NB4 (cell line): ENCODE data around the gene MYMK.

Experiments
- DNase-seq: peaks from one replicate; pipeline ENCODE4 v3.0.0; 2010; ENCODE audit warnings: low read depth
- H3K4me3 ChIP-seq: one replicate; pipeline ENCODE4 v1.5.1; 2011; ENCODE audit warnings: mild to moderate bottlenecking, low read depth, low read length, moderate library complexity
- MYC ChIP-seq: IDR thresholded peaks from 2 replicates; pipeline ENCODE4 v1.6.1; 2011; ENCODE audit warnings: low read depth, low read length
- POLR2A ChIP-seq: IDR thresholded peaks from 2 replicates; pipeline ENCODE4 v1.6.1; 2011; ENCODE audit warnings: mild to moderate bottlenecking; ENCODE audit not compliant: insufficient read length; ENCODE audit errors: extremely low read depth
- TF ChIP-seq, protein P1 (sequence below): IDR thresholded peaks from 2 replicates; pipeline ENCODE4 v1.6.1; 2011; ENCODE audit warnings: low read depth, low read length
- TF ChIP-seq, protein P2 (sequence below): IDR thresholded peaks from one replicate; pipeline ENCODE4 v1.5.1; 2012; ENCODE audit warnings: low read depth, low read length

The MYMK gene

DNA sequence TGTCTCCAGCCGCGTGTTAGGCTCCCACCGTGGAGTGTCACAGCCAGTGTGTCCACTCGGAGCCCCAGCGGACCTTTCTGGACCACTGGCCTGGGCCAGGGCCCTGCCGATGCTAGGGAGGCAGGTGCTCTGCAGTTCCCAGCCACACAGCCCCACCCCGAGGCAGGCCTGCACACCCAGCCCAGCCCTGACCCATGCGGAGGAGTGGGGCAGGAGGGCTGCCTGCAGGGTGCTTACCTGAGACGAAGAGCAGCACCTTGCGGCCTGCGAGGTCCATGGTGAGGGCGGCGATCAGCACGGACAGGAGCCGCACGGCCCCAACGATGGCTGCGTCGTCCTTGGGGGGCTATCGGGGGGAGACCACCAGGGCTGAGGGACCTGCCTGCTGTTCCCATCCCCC, 51.0 kb downstream of the MYMK start:
- no peak overlapping the region for H3K4me3 ChIP-seq

DNA sequence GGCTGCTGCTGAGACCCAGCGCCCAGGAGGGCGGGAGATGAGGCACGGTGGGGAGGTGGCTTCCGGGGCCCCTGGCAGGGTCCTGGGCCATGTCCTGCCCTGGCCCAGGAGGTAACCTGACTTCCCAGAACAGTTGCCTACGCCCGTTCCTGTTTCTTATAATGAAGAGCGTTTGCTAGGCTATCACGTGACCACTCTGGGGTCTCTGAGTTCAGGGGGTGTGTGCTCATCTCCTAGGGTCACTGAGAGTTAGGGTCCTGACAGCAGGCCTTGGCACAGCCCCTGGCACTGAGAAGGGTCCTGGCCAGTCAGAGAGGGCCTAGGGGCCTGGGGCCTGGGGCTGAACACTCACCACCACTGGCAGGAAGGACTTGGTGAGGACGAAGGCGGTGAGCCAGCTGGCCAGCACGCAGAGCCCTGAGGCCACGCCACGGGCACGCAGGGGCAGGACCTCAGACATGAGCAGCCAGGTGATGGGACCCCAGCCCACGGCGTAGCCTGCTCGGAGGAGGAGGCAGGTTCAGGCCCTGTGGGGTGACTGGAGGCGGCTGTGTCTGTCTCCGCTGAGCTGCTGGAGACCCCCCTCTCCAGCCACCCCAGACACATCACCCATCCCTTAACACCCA, 51.9 kb downstream of the MYMK start:
- no peak overlapping the region for H3K4me3 ChIP-seq
- no peak for DNase-seq
- TF ChIP-seq MYC (no peak), POLR2A (no peak)
- TF ChIP-seq, protein P1, sequence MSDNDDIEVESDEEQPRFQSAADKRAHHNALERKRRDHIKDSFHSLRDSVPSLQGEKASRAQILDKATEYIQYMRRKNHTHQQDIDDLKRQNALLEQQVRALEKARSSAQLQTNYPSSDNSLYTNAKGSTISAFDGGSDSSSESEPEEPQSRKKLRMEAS: no peak

More for the DNA sequence above, 51.0 kb downstream of the MYMK start:
- no peak for DNase-seq
- TF ChIP-seq POLR2A: no peak
- TF ChIP-seq MYC: no peak
- TF ChIP-seq, protein P2, sequence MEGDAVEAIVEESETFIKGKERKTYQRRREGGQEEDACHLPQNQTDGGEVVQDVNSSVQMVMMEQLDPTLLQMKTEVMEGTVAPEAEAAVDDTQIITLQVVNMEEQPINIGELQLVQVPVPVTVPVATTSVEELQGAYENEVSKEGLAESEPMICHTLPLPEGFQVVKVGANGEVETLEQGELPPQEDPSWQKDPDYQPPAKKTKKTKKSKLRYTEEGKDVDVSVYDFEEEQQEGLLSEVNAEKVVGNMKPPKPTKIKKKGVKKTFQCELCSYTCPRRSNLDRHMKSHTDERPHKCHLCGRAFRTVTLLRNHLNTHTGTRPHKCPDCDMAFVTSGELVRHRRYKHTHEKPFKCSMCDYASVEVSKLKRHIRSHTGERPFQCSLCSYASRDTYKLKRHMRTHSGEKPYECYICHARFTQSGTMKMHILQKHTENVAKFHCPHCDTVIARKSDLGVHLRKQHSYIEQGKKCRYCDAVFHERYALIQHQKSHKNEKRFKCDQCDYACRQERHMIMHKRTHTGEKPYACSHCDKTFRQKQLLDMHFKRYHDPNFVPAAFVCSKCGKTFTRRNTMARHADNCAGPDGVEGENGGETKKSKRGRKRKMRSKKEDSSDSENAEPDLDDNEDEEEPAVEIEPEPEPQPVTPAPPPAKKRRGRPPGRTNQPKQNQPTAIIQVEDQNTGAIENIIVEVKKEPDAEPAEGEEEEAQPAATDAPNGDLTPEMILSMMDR: no peak
- TF ChIP-seq, protein P1: no peak

DNA sequence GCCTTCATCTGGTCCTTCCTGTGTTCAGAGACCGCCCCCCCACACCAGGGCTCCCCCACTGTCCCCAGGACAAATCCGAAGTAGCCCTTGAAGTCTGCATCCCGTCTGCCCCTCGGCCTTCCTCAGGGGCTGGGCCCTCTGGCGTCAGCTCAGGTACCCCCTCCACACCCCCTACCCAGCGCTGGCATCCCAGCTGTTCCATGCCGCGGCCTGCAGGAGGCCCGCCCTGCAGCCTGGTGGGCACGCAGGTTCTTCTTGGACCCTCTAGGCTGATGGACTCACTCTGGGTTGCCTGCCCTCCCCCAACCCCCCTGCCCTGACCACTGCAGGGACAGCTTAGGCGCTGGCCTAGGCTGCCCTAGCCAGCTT, 52.5 kb downstream of the MYMK start:
- H3K4me3 ChIP-seq: no peak overlapping the region
- no peak for TF ChIP-seq POLR2A
- no peak for TF ChIP-seq MYC
- TF ChIP-seq, protein P1: no peak
- TF ChIP-seq, protein P2: no peak

DNA sequence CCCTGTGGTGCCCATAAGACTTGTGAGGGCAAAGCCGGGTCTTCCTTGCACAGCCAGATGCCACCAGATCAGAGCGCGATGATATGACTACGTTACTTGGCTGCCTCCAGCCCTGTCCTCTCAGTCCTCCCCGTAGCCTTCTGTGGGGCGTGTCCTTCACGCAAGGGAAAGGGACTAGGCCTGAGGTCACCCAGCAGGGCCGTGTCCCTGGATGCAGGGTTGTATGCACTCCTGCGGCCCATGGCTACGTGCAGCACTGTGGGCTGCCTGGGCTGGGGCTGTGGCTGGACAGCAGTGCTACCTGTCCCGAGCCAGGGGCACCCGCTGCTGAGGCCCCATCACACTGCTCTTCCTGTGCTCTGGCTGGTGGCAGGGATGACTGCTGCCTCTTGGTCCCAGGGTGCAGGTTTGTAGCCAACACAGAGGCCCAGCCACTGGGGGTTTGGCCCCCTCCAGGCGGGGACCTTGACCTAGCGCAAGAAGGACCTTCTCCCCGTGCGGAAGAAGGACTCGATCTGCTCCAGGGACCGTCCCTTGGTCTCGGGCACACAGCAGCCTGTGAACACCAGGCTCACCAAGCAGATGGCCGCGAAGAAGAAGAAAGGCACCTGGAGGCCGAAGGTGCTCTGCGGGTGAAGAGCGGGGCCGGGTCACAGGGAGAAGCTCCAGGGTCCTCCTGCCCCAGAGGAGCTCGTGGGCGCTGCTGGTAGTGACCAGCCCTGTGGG, 53.0 kb downstream of the MYMK start:
- no peak overlapping the region for H3K4me3 ChIP-seq

More for the DNA sequence above, 52.5 kb downstream of the MYMK start:
- no peak for DNase-seq

DNA sequence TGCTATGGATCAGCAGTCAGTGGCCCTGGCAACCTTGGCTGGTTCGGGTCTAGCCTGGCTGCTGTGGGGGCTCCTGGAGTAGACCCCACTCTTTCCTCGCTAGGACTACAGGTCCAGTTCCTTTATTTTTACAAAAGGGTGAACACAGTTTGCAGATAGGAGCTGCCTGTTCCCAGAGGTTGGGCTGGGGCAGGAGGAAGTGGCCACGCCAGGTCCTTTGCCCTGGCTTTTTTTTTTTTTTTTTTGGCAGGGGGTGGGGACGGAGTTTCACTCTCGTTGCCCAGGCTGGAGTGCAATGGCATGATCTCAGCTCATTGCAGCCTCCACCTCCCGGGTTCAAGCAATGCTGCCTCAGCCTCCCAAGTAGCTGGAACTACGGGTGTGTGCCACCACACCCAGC, 53.8 kb downstream of the MYMK start:
- no peak for DNase-seq
- no peak overlapping the region for H3K4me3 ChIP-seq
- no peak for TF ChIP-seq POLR2A
- TF ChIP-seq, protein P2: no peak

More for the DNA sequence above, 53.0 kb downstream of the MYMK start:
- DNase-seq: no peak
- TF ChIP-seq, protein P1: no peak
- no peak for TF ChIP-seq MYC
- TF ChIP-seq POLR2A: no peak
- TF ChIP-seq, protein P2: no peak

DNA sequence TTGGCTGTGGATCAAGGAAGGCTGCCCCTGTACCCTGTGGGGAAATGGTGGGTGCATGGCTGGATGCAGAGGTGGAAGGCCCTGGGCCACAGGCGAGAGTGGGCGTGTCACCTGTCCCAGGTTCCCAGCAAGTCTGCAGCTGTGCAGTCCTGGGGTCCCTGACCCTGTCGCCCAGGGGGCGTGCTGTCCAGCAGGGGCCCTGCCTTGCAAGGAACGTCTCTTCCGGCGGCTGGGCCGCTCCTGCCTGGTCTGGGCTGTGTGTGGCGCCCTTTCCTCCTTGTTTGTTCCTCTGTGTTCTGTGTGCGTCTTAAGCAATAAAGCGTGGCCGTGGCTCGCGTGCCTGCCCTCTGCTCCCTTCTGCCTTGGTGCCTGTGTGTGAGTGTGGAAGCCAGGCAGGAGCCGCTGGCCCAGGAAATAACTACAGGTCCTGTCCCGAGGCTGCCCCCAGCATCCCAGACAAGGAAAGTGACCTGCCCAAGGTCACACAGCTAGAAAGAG, 54.3 kb downstream of the MYMK start:
- TF ChIP-seq MYC: no peak
- TF ChIP-seq POLR2A: no peak
- no peak overlapping the region for H3K4me3 ChIP-seq
- peak; percentile 40 for DNase-seq

DNA sequence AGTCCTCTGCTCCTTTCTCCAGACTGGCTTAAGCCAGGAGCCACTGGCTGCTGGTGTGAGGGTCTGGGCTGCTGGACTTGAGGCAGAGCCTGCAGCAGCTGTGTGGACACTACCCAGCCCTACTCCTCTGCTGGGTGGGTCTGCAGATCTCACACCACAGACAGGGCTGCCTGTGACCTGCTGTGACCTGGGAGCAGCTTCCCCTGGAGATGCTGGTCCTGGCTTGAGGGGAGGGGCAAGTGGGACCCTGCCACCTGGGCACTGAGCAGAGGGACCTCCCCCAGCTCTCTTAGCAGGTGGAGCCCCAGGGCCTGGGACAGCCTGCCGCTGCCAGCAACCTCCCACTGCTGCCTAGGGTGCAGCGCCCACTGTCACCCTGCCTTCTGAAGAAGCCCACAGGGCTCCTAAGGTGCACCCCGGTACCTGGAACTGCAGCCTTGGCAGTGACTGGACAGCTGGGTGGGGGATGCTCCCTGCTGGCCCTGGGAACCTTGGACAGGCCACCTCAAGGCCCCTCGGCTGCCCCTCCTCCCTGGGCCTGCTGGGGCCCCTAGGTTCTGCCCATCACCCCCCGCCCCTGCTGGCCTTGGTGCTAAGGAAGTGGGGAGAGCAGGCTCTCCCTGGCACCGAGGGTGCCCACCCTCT, 55.9 kb downstream of the MYMK start:
- no peak for DNase-seq
- TF ChIP-seq MYC: no peak
- TF ChIP-seq, protein P1: no peak
- TF ChIP-seq, protein P2: no peak
- no peak for TF ChIP-seq POLR2A
- no peak overlapping the region for H3K4me3 ChIP-seq
